Ovary (tissue), 3 donors: ENCODE measurements around the gene PKP3.

Experiments used
- EP300 ChIP-seq: sonication (generic); formaldehyde crosslinking; IDR thresholded peaks from one replicate; pipeline ENCODE4 v1.6.1; 2017; ENCODE audit warnings: antibody characterized with exemption
- POLR2A ChIP-seq: fragments of 450-650 bp; IDR thresholded peaks from one replicate; pipeline ENCODE4 v1.6.1; 2017; ENCODE audit warnings: antibody characterized with exemption, mild to moderate bottlenecking, moderate library complexity
- TF ChIP-seq, protein P1 (sequence below), 3 donors: fragments of 450-650 bp in 2 of 3; fragments of 200-600 bp in 1 of 3; IDR thresholded peaks; one replicate each; pipeline versions ENCODE4 v1.5.1 to v1.8.0; 2016 to 2022; ENCODE audit warnings: antibody characterized with exemption in 3 of 3, mild to moderate bottlenecking in 1 of 3
- donor health status: DM: no; HTN: no; CAD: no.

DNA sequence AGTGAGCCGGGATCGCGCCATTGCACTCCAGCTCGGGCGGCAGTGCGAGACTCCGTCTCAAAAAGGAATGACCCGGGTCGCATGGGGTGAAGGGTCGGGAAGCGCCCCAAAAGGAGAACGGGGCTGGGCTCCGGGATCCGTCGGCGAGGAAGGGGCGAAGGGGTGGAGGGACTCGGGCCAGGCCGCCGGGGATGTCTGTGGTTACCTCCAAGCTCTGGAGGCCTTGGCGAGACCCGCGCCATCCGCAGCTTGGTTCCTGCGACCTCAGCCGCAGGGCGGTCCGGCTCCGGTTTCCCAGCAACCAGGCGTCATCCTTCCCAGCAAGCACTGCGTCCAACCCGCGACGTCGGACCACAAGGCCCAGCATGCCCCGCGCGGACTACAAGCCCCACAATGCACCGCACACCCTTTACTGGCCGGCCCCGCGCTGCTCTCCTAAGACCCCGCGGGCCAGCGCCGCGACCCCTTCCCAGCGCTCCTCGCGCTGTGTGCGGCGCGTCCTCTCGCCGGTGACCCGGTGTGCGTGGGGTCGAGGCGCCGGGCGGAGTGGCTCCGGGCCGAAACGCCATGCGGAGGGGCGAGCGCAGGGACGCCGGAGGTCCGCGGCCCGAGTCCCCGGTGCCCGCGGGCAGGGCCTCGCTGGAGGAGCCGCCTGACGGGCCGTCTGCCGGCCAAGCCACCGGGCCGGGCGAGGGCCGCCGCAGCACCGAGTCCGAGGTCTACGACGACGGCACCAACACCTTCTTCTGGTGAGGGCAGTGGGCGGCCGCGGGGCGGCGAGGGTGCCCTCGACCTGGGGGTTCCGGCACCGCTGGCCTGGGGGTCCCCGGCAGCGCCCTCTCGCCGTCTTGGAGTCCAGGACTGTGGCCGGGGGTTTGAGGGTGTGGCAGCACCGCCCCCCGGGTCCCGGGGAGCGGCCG is 56.1 kb downstream of the PKP3 start, which contains the start of gene PTDSS2:
- TF ChIP-seq, protein P1, sequence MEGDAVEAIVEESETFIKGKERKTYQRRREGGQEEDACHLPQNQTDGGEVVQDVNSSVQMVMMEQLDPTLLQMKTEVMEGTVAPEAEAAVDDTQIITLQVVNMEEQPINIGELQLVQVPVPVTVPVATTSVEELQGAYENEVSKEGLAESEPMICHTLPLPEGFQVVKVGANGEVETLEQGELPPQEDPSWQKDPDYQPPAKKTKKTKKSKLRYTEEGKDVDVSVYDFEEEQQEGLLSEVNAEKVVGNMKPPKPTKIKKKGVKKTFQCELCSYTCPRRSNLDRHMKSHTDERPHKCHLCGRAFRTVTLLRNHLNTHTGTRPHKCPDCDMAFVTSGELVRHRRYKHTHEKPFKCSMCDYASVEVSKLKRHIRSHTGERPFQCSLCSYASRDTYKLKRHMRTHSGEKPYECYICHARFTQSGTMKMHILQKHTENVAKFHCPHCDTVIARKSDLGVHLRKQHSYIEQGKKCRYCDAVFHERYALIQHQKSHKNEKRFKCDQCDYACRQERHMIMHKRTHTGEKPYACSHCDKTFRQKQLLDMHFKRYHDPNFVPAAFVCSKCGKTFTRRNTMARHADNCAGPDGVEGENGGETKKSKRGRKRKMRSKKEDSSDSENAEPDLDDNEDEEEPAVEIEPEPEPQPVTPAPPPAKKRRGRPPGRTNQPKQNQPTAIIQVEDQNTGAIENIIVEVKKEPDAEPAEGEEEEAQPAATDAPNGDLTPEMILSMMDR (IDR thresholded peaks at IDR 0.05), result peak in 1 of 3 donors; percentile 34
- TF ChIP-seq EP300, result peak; percentile 68
- TF ChIP-seq POLR2A, result peak; percentile 91
